K562 (cell line): ENCODE measurements around the gene OR52I2. TPM values are rescaled to one million over a fixed set of nuclear protein-coding genes. Genes with fewer than 3 reads are reported as not detected.

Experiments used
- ATAC-seq: fragments of 200-7000 bp; cut with Tn5 transposase; 3 replicates; pipeline ENCODE4 v1.9.1; 2020; ENCODE audit warnings: moderate library complexity
- BruUV-seq: library from RNA; stranded (reverse); fragments of 400-500 nt; replicated peaks from 2 replicates; lab custom pipeline; 2021; lab: Mats Ljungman, UMichigan
- CTCF ChIA-PET: fragments of 300-600 bp; formaldehyde crosslinking; extraction: SDS; loops from one replicate; lab custom pipeline; 2021; ENCODE audit warnings: low intra/inter-chr PET ratio; lab: Yijun Ruan, JAX
- POLR2A ChIA-PET: fragments of 300-600, 350-650 bp; sonication (Branson Sonifier 250); formaldehyde crosslinking; extraction: SDS; loops from one replicate; lab custom pipeline; 2021; ENCODE audit warnings: antibody characterized with exemption, inconsistent platforms; lab: Yijun Ruan, JAX
- DNase-seq, 4 experiments: peaks; one replicate each; pipeline versions ENCODE4 v3.0.0 to v3.0.0-alpha.2; 2011 to 2018; ENCODE audit warnings: low spot score in 3 of 4, mixed read lengths in 3 of 4; ENCODE audit errors: extremely low read depth in 1 of 4
- FAIRE-seq: peaks from 2 replicates; lab custom pipeline; 2011; peaks lifted over from hg19 to GRCh38; lab: Jason Lieb, UNC
- H2AFZ ChIP-seq: 2 replicates; pipeline ENCODE4 v1.6.0; 2011; ENCODE audit warnings: low read depth, low read length, control low read depth, inconsistent platforms
- H3K27ac ChIP-seq: fragments of 200-600 bp; 3 replicates; pipeline ENCODE4 v1.8.0; 2011; ENCODE audit warnings: low read depth, mild to moderate bottlenecking, control low read depth, inconsistent platforms, low read length, moderate library complexity, mixed read lengths; ENCODE audit errors: extremely low read depth
- H3K27me3 ChIP-seq, 2 experiments: fragments of 300-600 bp in 1 of 2; 2 replicates in 1 of 2; 3 replicates in 1 of 2; pipeline versions ENCODE4 v1.6.0 to v1.8.0; 2011; ENCODE audit warnings: inconsistent platforms in 2 of 2, low read length in 2 of 2, mild to moderate bottlenecking in 1 of 2, mixed read lengths in 1 of 2, moderate library complexity in 1 of 2; ENCODE audit not compliant: control insufficient read depth in 2 of 2, insufficient read depth in 2 of 2
- H3K36me3 ChIP-seq: fragments of 300-600 bp; 3 replicates; pipeline ENCODE4 v1.8.0; 2011; ENCODE audit warnings: mild to moderate bottlenecking, low read length, inconsistent platforms; ENCODE audit not compliant: control insufficient read depth, insufficient read depth
- H3K4me1 ChIP-seq, 2 experiments: fragments of 200-600 bp in 1 of 2; replicated peaks in 1 of 2; 2 replicates in 1 of 2; 3 replicates in 1 of 2; pipeline versions ENCODE4 v1.5.1 to v1.8.0; 2011; ENCODE audit warnings: inconsistent platforms in 2 of 2, low read length in 2 of 2, mild to moderate bottlenecking in 1 of 2, mixed read lengths in 1 of 2, moderate library complexity in 1 of 2; ENCODE audit not compliant: control insufficient read depth in 2 of 2, insufficient read depth in 2 of 2
- H3K4me2 ChIP-seq: 2 replicates; pipeline ENCODE4 v1.6.1; 2011; ENCODE audit warnings: low read length, control low read depth, inconsistent platforms, mixed read lengths; ENCODE audit not compliant: insufficient read depth
- H3K4me3 ChIP-seq: fragments of 200-600 bp; sonication (generic), shearing (Covaris generic); 2 replicates; pipeline ENCODE4 v1.5.1; 2016; ENCODE audit warnings: control low read depth, inconsistent platforms
- H3K79me2 ChIP-seq: fragments of 200-600 bp; 3 replicates; pipeline ENCODE4 v1.8.0; 2011; ENCODE audit warnings: low read length, inconsistent platforms; ENCODE audit not compliant: control insufficient read depth, insufficient read depth
- H3K9ac ChIP-seq, 2 experiments: 2 replicates each; pipeline versions ENCODE4 v1.6.0 to v1.6.1; 2011; ENCODE audit warnings: low read depth in 2 of 2, low read length in 2 of 2, control low read depth in 1 of 2, inconsistent platforms in 1 of 2, mild to moderate bottlenecking in 1 of 2, mixed read lengths in 1 of 2; ENCODE audit not compliant: insufficient read depth in 1 of 2
- H3K9me1 ChIP-seq: one replicate; pipeline ENCODE4 v1.6.0; 2011; ENCODE audit warnings: inconsistent platforms, mild to moderate bottlenecking, low read length, moderate library complexity; ENCODE audit not compliant: control insufficient read depth, insufficient read depth
- H3K9me3 ChIP-seq: replicated peaks from 2 replicates; pipeline ENCODE4 v1.5.1; 2011; ENCODE audit warnings: low read depth, low read length, inconsistent platforms; ENCODE audit not compliant: control insufficient read depth, insufficient read depth
- H4K20me1 ChIP-seq: replicated peaks from 2 replicates; pipeline ENCODE4 v1.6.1; 2011; ENCODE audit warnings: low read length, inconsistent platforms, mixed read lengths; ENCODE audit not compliant: control insufficient read depth, insufficient read depth
- C11orf30 ChIP-seq: fragments of 450-650 bp; IDR thresholded peaks from 2 replicates; pipeline ENCODE4 v1.6.1; 2016; ENCODE audit warnings: low read depth, mild to moderate bottlenecking
- MAFF ChIP-seq: IDR thresholded peaks from 2 replicates; pipeline ENCODE4 v1.6.1; 2012; ENCODE audit warnings: low read length, improper control_type of control experiment
- MAFG ChIP-seq: fragments of 450-650 bp; conservative IDR thresholded peaks from 2 replicates; pipeline ENCODE4 v1.6.1; 2016; ENCODE audit warnings: missing genetic modification characterization, missing compliant biosample characterization
- MTA1 ChIP-seq: fragments of 450-650 bp; IDR thresholded peaks from 2 replicates; pipeline ENCODE4 v1.6.1; 2017; ENCODE audit warnings: borderline replicate concordance
- NFE2 ChIP-seq: IDR thresholded peaks from 2 replicates; pipeline ENCODE4 v1.6.1; 2014; ENCODE audit warnings: antibody characterized with exemption, low read depth
- RAD21 ChIP-seq, 2 experiments: fragments of 250-450 bp in 1 of 2; fragments of 450-650 bp in 1 of 2; sonication (Bioruptor Pico) in 1 of 2; formaldehyde crosslinking in 1 of 2; IDR thresholded peaks in 1 of 2; conservative IDR thresholded peaks in 1 of 2; 2 replicates each; pipeline versions ENCODE4 v1.4.0 to v1.8.0; 2020 to 2022; ENCODE audit warnings: mild to moderate bottlenecking in 2 of 2, moderate library complexity in 1 of 2
- RUNX1 ChIP-seq: sonication (generic); IDR thresholded peaks from 2 replicates; pipeline ENCODE4 v1.6.1; 2016; ENCODE audit warnings: antibody characterized with exemption, low read depth
- SLC30A9 ChIP-seq: fragments of 250-450 bp; sonication (Bioruptor Pico); IDR thresholded peaks from 2 replicates; pipeline ENCODE4 v1.8.0; 2022; ENCODE audit warnings: mild to moderate bottlenecking, moderate library complexity
- SNRNP70 ChIP-seq: fragments of 200-400 bp; formaldehyde crosslinking; optimal IDR thresholded peaks from 2 replicates; pipeline ENCODE3; 2017; ENCODE audit warnings: low read depth, low read length
- XRCC4 ChIP-seq: IDR thresholded peaks from one replicate; pipeline ENCODE4 v1.6.1; 2011; ENCODE audit not compliant: insufficient read depth, insufficient read length; ENCODE audit errors: extremely low read depth
- YBX1 ChIP-seq: fragments of 450-650 bp; IDR thresholded peaks from 2 replicates; pipeline ENCODE4 v1.7.1; 2016; ENCODE audit warnings: mild to moderate bottlenecking
- ZNF316 ChIP-seq: fragments of 450-650 bp; IDR thresholded peaks from 2 replicates; pipeline ENCODE4 v1.6.1; 2016
- WGBS: fragments of 100-300 bp; shearing (Covaris generic); methylation state at CpG from one replicate; pipeline ENCODE4 v1.1.6; 2016; ENCODE audit warnings: low coverage, mixed read lengths; ENCODE audit not compliant: insufficient coverage; ENCODE audit errors: missing lambda C conversion rate; 5-methylcytosine and 5-hydroxymethylcytosine counted together
- in situ Hi-C: fragments of 300-500 bp; cut with MboI; formaldehyde crosslinking; loops from 4 replicates; pipeline ENCODE4 v1.15.0; 2018; ENCODE audit warnings: inconsistent platforms, mixed read lengths
- intact Hi-C: fragments of 100-400 bp; cut with micrococcal nuclease; formaldehyde crosslinking; loops from 2 replicates; pipeline ENCODE4 v1.14.2; 2022
- polyA plus RNA-seq, 8 experiments: library from polyadenylated mRNA; depleted of rRNA in 4 of 8; stranded (reverse) in 5 of 8; unstranded in 3 of 8; fragments of >200 nt; fragmentation: Nextera tagmentation in 2 of 8; fragmentation: Illumina TruSeq in 1 of 8; extraction: Ambion mirVana in 2 of 8; extraction: Trizol in 1 of 8; gene quantifications; 2 replicates each; pipeline versions ENCODE4 v1.2.1 to v1.2.3, GENCODE V29; 2011 to 2014; ENCODE audit warnings: inconsistent platforms in 1 of 8, missing spikeins in 1 of 8
- total RNA-seq, 7 experiments: library from RNA; depleted of rRNA in 6 of 7; stranded (reverse); fragments of >200 nt in 6 of 7; fragmentation: Illumina TruSeq in 2 of 7; extraction: Trizol in 2 of 7; gene quantifications; 2 replicates each; pipeline versions ENCODE4 v1.2.1 to v1.2.3, GENCODE V29; 2011 to 2021; ENCODE audit warnings: low replicate concordance in 1 of 7
- TF ChIP-seq, protein P1 (sequence below): fragments of 250-450 bp; sonication (Bioruptor Pico); IDR thresholded peaks from 2 replicates; pipeline ENCODE4 v1.9.0; 2021; ENCODE audit warnings: mild to moderate bottlenecking
- TF ChIP-seq, protein P2 (sequence below): fragments of 250-450 bp; sonication (Bioruptor Pico); IDR thresholded peaks from 2 replicates; pipeline ENCODE4 v1.4.0; 2020; ENCODE audit warnings: mild to moderate bottlenecking, moderate library complexity
- TF ChIP-seq, protein P3 (sequence below): fragments of 450-650 bp; IDR thresholded peaks from 2 replicates; pipeline ENCODE4 v1.6.1; 2014; ENCODE audit warnings: low read depth, mild to moderate bottlenecking, moderate library complexity, borderline replicate concordance

Gene OR52I2
- total and polyA plus RNA-seq, 9 of the 15 experiments (the other 6 are each of a cell fraction or from before 2014, with no cell fraction given) = not detected

DNA sequence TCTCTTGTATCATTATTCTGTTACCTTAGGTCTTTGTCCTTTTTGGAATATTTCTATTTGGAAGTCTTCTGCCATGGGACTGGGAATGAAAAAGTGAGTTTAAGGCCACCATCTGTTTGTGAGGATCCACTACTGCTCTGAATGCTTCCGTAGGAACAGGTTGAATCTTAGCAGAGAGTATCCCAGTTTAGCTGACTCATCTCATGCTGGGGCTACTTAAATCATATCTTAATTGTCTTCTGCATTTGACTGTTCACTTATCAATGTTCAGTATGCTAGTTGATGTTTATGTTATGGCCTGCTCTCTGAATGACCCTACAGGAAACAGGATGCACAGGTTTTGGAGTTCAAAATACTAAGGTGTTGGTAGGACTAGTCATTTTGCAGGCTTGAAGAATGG, 1.4 kb upstream of the OR52I2 start:
- TF ChIP-seq XRCC4 = no peak
- TF ChIP-seq SLC30A9 (CRISPR knock-in tag) = no peak
- peak; percentile 45; the same call in 1 of the 2 replicates for TF ChIP-seq C11orf30
- no peak for TF ChIP-seq YBX1
- TF ChIP-seq NFE2 = peak; percentile 65; the same call in 1 of the 2 replicates
- peak; percentile 64 for TF ChIP-seq MAFG (tag)
- peak; percentile 6; the same call in 1 of the 2 replicates for TF ChIP-seq MAFF
- peak; percentile 58 for TF ChIP-seq ZNF316

DNA sequence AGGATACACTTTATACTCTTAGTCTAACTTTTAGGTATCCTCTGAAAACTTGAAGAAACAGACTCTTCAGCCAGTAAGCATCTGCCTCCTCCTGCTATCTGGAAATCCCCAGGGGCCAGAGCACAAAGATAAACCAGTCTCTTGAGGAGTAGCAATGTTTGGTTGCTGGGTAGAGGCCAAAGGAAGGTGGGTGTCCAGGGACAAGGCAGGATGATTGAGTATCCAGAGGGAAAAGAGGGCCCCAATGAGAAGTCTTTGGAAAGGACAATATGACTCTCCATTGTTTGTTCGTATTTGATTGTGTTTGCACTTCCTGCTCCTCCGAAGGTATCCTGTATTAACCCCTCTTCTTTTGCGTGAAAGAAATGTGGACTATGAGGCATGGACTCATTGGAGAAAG, 7.5 kb downstream of the OR52I2 start:
- H3K36me3 ChIP-seq = no peaks in the 10 kb centered on the region
- H3K4me1 ChIP-seq = no peaks in the 10 kb centered on the region
- FAIRE-seq (no peak), ATAC-seq (no peak), DNase-seq (no peak)
- 3% methylated on average over 3 of the region's 3 CpGs for WGBS
- intact Hi-C loops = no loop called here
- no peaks in the 10 kb centered on the region for H3K79me2 ChIP-seq
- CTCF ChIA-PET = interaction anchor here (0.6 kb wide), 1 partner anchor 401 kb away, joined by 3 read pairs; no protein-coding TSS in a partner anchor
- no peak overlapping the region for H2AFZ ChIP-seq
- H3K9me3 ChIP-seq = no peaks in the 10 kb centered on the region
- in situ Hi-C loops = no loop called here
- H3K9ac ChIP-seq = no peak overlapping the region
- POLR2A ChIA-PET = no interaction called here
- H3K27me3 ChIP-seq = peaks cover 8 to 14% of the 10 kb centered on the region in 2 experiments; a peak in 4 of 5 replicates
- no peak overlapping the region for H3K4me2 ChIP-seq
- H3K9me1 ChIP-seq = no peaks in the 10 kb centered on the region
- H3K4me3 ChIP-seq = no peak overlapping the region
- H3K27ac ChIP-seq = no peak overlapping the region
- no TSS peak for BruUV-seq
- H4K20me1 ChIP-seq = no peaks in the 10 kb centered on the region
- TF ChIP-seq, protein P1, sequence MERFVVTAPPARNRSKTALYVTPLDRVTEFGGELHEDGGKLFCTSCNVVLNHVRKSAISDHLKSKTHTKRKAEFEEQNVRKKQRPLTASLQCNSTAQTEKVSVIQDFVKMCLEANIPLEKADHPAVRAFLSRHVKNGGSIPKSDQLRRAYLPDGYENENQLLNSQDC (CRISPR knock-in tag) = no peak
- TF ChIP-seq RUNX1 (no peak), RAD21 (CRISPR knock-in tag; conservative IDR thresholded peaks at IDR 0.05 in 1 of 2, IDR thresholded peaks at IDR 0.05 in 1 of 2) (no peak), SNRNP70 (no peak), MTA1 (no peak)
- TF ChIP-seq, protein P2, sequence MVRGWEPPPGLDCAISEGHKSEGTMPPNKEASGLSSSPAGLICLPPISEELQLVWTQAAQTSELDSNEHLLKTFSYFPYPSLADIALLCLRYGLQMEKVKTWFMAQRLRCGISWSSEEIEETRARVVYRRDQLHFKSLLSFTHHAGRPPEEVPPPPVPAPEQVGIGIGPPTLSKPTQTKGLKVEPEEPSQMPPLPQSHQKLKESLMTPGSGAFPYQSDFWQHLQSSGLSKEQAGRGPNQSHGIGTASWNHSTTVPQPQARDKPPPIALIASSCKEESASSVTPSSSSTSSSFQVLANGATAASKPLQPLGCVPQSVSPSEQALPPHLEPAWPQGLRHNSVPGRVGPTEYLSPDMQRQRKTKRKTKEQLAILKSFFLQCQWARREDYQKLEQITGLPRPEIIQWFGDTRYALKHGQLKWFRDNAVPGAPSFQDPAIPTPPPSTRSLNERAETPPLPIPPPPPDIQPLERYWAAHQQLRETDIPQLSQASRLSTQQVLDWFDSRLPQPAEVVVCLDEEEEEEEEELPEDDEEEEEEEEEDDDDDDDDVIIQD (CRISPR knock-in tag) = no peak
- TF ChIP-seq, protein P3, sequence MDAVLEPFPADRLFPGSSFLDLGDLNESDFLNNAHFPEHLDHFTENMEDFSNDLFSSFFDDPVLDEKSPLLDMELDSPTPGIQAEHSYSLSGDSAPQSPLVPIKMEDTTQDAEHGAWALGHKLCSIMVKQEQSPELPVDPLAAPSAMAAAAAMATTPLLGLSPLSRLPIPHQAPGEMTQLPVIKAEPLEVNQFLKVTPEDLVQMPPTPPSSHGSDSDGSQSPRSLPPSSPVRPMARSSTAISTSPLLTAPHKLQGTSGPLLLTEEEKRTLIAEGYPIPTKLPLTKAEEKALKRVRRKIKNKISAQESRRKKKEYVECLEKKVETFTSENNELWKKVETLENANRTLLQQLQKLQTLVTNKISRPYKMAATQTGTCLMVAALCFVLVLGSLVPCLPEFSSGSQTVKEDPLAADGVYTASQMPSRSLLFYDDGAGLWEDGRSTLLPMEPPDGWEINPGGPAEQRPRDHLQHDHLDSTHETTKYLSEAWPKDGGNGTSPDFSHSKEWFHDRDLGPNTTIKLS = no peak

More for the DNA sequence above, 1.4 kb upstream of the OR52I2 start:
- Histone ChIP-seq H2AFZ (no peak overlapping the region), H4K20me1 (no peaks in the 10 kb centered on the region), H3K4me2 (no peak overlapping the region), H3K27ac (no peak overlapping the region), H3K9ac (no peak overlapping the region), H3K79me2 (no peaks in the 10 kb centered on the region), H3K9me3 (no peaks in the 10 kb centered on the region), H3K36me3 (no peaks in the 10 kb centered on the region), H3K4me1 (no peaks in the 10 kb centered on the region), H3K27me3 (peaks cover 12 to 15% of the 10 kb centered on the region in 2 experiments; a peak in 3 of 5 replicates), H3K9me1 (no peaks in the 10 kb centered on the region), H3K4me3 (no peak overlapping the region)
- ChIA-PET CTCF (no interaction called here), POLR2A (no interaction called here)
- no TSS peak for BruUV-seq
- peak; percentile 6 for FAIRE-seq
- intact Hi-C loops (no loop called here), in situ Hi-C loops (no loop called here)
- no peak for ATAC-seq
- DNase-seq = no peak
- 0% methylated on average over 1 of the region's 1 CpG for WGBS
